Measurements from ENCODE around the gene FIGNL1.
"Not testable (repeated sequence)": the region's sequence is repeated elsewhere in the genome, so short reads cannot be mapped to it uniquely, and the experiment has no call there.

The FIGNL1 gene

DNA sequence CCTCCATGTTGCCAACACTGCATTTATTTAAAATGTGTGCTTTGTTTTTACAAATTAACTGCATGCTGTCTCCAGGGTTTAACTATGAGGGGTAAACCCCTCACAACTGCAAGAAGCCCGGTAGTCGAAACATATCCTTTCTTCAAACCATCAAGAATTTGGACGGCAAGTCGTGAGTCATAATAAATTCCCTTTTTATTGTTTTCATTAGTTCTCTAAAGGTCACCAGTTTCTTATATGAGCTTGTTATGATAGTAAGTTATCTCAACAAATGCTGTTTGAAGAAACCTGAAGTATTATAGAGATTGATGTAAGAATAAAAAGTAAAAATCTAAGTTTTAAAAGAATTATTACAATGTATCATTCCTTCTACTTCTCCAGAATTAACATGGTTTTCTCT, 12.2 kb upstream of the FIGNL1 start:
- Mint-ChIP-seq H3K27me3 (ENCODE audit: low read depth) (peaks cover 22% of the 10 kb centered on the region), H3K4me3 (no peak overlapping the region), H3K27ac (no peak overlapping the region), H3K36me3 (ENCODE audit: low read depth) (no peaks in the 10 kb centered on the region), H3K9me3 (no peaks in the 10 kb centered on the region), H3K4me1 (ENCODE audit: low read depth) (peaks cover 1% of the 10 kb centered on the region)

GRCh38 chr7:50461695-50462094, 11.5 kb upstream of the FIGNL1 start:
- no peaks in the 10 kb centered on the region for H3K9me3 Mint-ChIP-seq
- no peak overlapping the region for H3K27ac Mint-ChIP-seq
- no peak overlapping the region for H3K4me3 Mint-ChIP-seq
- no peaks in the 10 kb centered on the region for H3K4me1 Mint-ChIP-seq (ENCODE audit: low read depth)
- H3K36me3 Mint-ChIP-seq (ENCODE audit: low read depth), result no peaks in the 10 kb centered on the region
- H3K27me3 Mint-ChIP-seq (ENCODE audit: low read depth), result peaks cover 24% of the 10 kb centered on the region

- H3K27ac Mint-ChIP-seq; H3K4me1 Mint-ChIP-seq (ENCODE audit: low read depth); H3K4me3 Mint-ChIP-seq; H3K9me3 Mint-ChIP-seq; H3K36me3 Mint-ChIP-seq (ENCODE audit: low read depth): not testable (repeated sequence)
- H3K27me3 Mint-ChIP-seq (ENCODE audit: low read depth), result peaks cover 31% of the 10 kb centered on the region
These were observed 9.0 kb upstream of the FIGNL1 start for GRCh38 chr7:50459183-50459582.

DNA sequence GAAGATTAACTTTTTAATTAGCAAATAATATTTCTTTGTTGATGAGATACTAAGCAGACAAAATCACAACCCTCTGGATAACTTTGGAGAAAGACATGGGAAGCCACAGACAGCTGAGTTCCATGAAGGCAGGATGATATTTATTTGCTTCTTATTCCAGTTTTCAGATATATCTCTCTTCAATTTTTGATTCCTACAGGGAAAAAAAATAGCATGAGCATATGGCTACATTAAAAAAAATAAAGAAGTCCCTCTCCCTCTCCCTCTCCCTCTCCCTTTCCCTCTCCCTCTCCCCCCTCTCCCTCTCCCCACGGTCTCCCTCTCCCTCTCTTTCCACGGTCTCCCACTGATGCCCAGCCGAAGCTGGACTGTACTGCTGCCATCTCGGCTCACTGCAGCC, 8.5 kb upstream of the FIGNL1 start:
- H3K36me3 Mint-ChIP-seq (ENCODE audit: low read depth); H3K9me3 Mint-ChIP-seq; H3K4me3 Mint-ChIP-seq; H3K27ac Mint-ChIP-seq; H3K4me1 Mint-ChIP-seq (ENCODE audit: low read depth): not testable (repeated sequence)
- peaks cover 30% of the 10 kb centered on the region for H3K27me3 Mint-ChIP-seq (ENCODE audit: low read depth)

DNA sequence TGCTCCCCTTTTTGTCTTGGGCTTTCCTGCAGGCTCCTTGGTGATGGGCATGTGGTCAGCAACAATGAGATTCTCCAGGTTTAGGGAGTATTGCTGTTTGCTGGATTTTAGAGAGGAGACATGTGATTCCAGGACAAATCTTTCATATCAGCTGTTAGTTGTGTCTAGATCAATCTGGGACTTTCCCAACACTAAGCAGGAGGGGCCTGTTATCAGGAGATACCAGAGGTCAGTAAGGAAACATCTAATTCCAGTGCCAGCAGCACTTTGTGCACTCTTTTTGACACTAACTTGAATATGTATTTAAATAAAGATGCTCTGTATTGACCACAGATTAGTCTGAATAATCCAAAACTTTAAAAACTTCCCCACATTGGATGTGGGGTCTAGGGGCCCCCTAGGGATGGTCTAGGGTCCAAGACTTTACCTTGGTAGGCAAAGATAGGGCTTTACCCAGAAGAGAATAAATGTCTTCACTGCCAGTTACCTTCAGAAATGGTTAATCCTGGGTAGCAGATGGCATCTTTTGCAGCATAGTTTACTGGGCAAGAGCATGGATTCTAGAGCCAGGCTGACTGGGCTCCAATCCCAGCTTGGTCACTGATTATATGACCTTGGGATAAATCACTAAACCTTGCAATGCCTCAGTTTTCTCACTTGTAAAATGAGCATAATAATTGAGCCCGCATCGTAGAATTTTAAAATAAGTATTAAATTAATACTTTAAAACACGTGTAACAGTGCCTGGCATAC, 6.4 kb upstream of the FIGNL1 start:
- Mint-ChIP-seq H3K4me1 (ENCODE audit: low read depth) (no peaks in the 10 kb centered on the region), H3K27me3 (ENCODE audit: low read depth) (peaks cover 31% of the 10 kb centered on the region), H3K4me3 (no peak overlapping the region), H3K36me3 (ENCODE audit: low read depth) (no peaks in the 10 kb centered on the region), H3K27ac (no peak overlapping the region), H3K9me3 (no peaks in the 10 kb centered on the region)

- Mint-ChIP-seq H3K9me3 (no peaks in the 10 kb centered on the region), H3K4me3 (no peak overlapping the region), H3K4me1 (ENCODE audit: low read depth) (peaks cover 7% of the 10 kb centered on the region), H3K27me3 (ENCODE audit: low read depth) (peaks cover 31% of the 10 kb centered on the region), H3K36me3 (ENCODE audit: low read depth) (no peaks in the 10 kb centered on the region), H3K27ac (no peak overlapping the region)
These were observed 5.5 kb upstream of the FIGNL1 start for GRCh38 chr7:50455658-50456057.

GRCh38 chr7:50454968-50455367, 4.8 kb upstream of the FIGNL1 start:
- Mint-ChIP-seq H3K36me3 (ENCODE audit: low read depth) (no peaks in the 10 kb centered on the region), H3K9me3 (no peaks in the 10 kb centered on the region), H3K4me1 (ENCODE audit: low read depth) (peaks cover 7% of the 10 kb centered on the region), H3K27me3 (ENCODE audit: low read depth) (peaks cover 31% of the 10 kb centered on the region), H3K27ac (no peak overlapping the region), H3K4me3 (no peak overlapping the region)

- Mint-ChIP-seq H3K4me3 (peak overlapping the region; percentile 92), H3K27ac (peak overlapping the region; percentile 23), H3K36me3 (ENCODE audit: low read depth) (peaks cover 18% of the 10 kb centered on the region), H3K9me3 (no peaks in the 10 kb centered on the region), H3K27me3 (ENCODE audit: low read depth) (peaks cover 17% of the 10 kb centered on the region), H3K4me1 (ENCODE audit: low read depth) (peaks cover 33% of the 10 kb centered on the region)
These were observed 461 bp upstream of the FIGNL1 start for GRCh38 chr7:50450590-50451032.

DNA sequence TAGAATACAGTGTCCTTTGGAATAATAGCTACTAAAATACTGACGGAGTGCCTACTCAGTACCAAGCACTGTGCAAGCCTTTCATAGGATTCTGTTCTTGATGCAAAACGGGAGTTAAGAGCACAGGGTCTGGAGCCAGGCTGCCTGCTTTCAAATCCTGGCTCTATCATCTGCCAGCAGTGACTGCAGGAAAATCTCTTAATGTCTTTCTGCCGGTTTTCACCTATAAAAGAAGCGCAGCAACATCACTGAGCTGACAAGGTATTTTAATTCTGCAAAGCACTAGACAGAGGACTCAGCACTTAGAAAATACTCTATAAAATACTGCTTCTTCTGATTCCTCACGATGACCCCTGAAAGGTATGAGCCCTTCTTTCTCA, 659 bp downstream of the FIGNL1 start:
- H3K27ac Mint-ChIP-seq, result peak overlapping the region; percentile 23
- peaks cover 10% of the 10 kb centered on the region for H3K27me3 Mint-ChIP-seq (ENCODE audit: low read depth)
- H3K4me3 Mint-ChIP-seq, result peak overlapping the region; percentile 92
- peaks cover 36% of the 10 kb centered on the region for H3K4me1 Mint-ChIP-seq (ENCODE audit: low read depth)
- no peaks in the 10 kb centered on the region for H3K9me3 Mint-ChIP-seq
- peaks cover 23% of the 10 kb centered on the region for H3K36me3 Mint-ChIP-seq (ENCODE audit: low read depth)

- Mint-ChIP-seq H3K36me3 (ENCODE audit: low read depth) (peaks cover 27% of the 10 kb centered on the region), H3K27me3 (ENCODE audit: low read depth) (peaks cover 9% of the 10 kb centered on the region), H3K9me3 (no peaks in the 10 kb centered on the region), H3K4me1 (ENCODE audit: low read depth) (peaks cover 41% of the 10 kb centered on the region), H3K4me3 (peak overlapping the region; percentile 92), H3K27ac (peak overlapping the region; percentile 23)
These were observed 1.3 kb downstream of the FIGNL1 start for GRCh38 chr7:50448823-50449222.

DNA sequence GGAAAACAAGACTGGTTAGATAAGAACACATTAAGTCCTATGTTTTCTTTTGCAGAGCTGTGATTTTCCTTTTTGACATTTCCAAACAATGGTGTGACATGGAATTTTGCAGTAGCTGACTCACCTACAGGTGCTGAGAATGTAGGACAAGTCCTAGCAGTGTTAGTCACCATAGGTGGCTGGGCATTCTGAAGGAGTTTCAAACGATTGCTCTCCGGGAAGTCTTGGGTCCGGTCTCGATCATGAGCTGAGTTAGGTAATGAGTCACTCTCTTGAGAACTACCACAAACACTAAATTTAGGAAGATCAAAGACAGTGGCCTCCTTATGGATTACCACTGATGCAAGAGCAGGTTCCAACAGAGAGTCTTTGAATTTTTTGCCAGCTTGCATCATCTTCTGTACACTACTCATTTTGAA, 3.6 kb downstream of the FIGNL1 start:
- Mint-ChIP-seq H3K4me1 (ENCODE audit: low read depth) (peaks cover 41% of the 10 kb centered on the region), H3K27me3 (ENCODE audit: low read depth) (no peaks in the 10 kb centered on the region), H3K4me3 (no peak overlapping the region), H3K27ac (peak overlapping the region; percentile 4), H3K36me3 (ENCODE audit: low read depth) (peaks cover 37% of the 10 kb centered on the region), H3K9me3 (no peaks in the 10 kb centered on the region)

- Mint-ChIP-seq H3K36me3 (ENCODE audit: low read depth) (peaks cover 20% of the 10 kb centered on the region), H3K27ac (no peak overlapping the region)
These were observed 13.9 kb downstream of the FIGNL1 start for GRCh38 chr7:50436133-50436806.

DNA sequence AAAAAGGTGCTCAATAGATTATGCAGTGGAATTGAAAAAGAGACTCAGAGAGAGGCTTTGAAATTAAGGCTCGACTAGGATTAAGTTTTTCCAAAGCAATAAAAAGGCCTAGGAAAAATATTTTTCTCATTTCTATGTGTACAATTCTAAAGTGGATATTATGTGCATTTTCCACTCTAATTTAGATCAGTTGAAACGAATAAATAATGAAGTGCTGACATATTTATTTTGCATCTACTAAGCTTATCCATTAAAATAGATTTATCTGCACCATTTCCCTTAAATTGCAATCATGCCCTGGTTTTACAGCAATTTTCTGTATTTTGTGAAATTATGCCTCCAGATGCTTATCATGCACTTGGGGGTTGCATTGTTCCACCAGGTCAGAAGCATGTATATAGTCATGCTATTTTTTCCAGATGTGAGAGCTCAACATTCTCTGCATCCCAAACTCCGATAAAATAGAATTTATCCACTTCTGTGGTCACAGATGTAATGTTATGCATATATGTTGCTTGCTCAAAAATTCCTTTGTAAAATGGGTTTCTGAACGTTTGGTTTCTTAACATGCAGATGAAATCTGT, 18.3 kb downstream of the FIGNL1 start:
- Mint-ChIP-seq H3K27me3 (ENCODE audit: low read depth) (no peaks in the 10 kb centered on the region), H3K4me1 (ENCODE audit: low read depth) (no peaks in the 10 kb centered on the region), H3K27ac (no peak overlapping the region), H3K4me3 (no peak overlapping the region), H3K36me3 (ENCODE audit: low read depth) (peaks cover under 1% of the 10 kb centered on the region), H3K9me3 (no peaks in the 10 kb centered on the region)

More at GRCh38 chr7:50436133-50436806, 13.9 kb downstream of the FIGNL1 start:
- no peak overlapping the region for H3K4me3 Mint-ChIP-seq
- no peaks in the 10 kb centered on the region for H3K4me1 Mint-ChIP-seq (ENCODE audit: low read depth)
- no peaks in the 10 kb centered on the region for H3K27me3 Mint-ChIP-seq (ENCODE audit: low read depth)
- no peaks in the 10 kb centered on the region for H3K9me3 Mint-ChIP-seq

- H3K27me3 Mint-ChIP-seq (ENCODE audit: low read depth), result no peaks in the 10 kb centered on the region
- no peak overlapping the region for H3K27ac Mint-ChIP-seq
- H3K4me3 Mint-ChIP-seq, result no peak overlapping the region
These were observed 18.8 kb downstream of the FIGNL1 start for GRCh38 chr7:50431316-50431715.

GRCh38 chr7:50428911-50429310, 21.2 kb downstream of the FIGNL1 start:
- no peaks in the 10 kb centered on the region for H3K36me3 Mint-ChIP-seq (ENCODE audit: low read depth)
- no peak overlapping the region for H3K4me3 Mint-ChIP-seq
- no peaks in the 10 kb centered on the region for H3K4me1 Mint-ChIP-seq (ENCODE audit: low read depth)
- no peaks in the 10 kb centered on the region for H3K27me3 Mint-ChIP-seq (ENCODE audit: low read depth)
- no peak overlapping the region for H3K27ac Mint-ChIP-seq
- no peaks in the 10 kb centered on the region for H3K9me3 Mint-ChIP-seq

More at GRCh38 chr7:50431316-50431715, 18.8 kb downstream of the FIGNL1 start:
- Mint-ChIP-seq H3K4me1 (ENCODE audit: low read depth) (no peaks in the 10 kb centered on the region), H3K9me3 (no peaks in the 10 kb centered on the region), H3K36me3 (ENCODE audit: low read depth) (no peaks in the 10 kb centered on the region)

Data from T-helper 1 cell treated with Interleukin-12 subunit alpha and Interleukin-12 subunit beta and Interleukin-4 antibody, amounts not matched to agents 30 μg/mL and 1 μg/mL, for 36 hours (primary cell).